ENCODE data around the gene FAM32A. TPM values are rescaled to one million over a fixed set of nuclear protein-coding genes. Genes with fewer than 3 reads are reported as not detected.

FAM32A gene
- polyA plus RNA-seq, 1 of the 3 experiments (the other 2 are of a cell fraction): 156 TPM

DNA sequence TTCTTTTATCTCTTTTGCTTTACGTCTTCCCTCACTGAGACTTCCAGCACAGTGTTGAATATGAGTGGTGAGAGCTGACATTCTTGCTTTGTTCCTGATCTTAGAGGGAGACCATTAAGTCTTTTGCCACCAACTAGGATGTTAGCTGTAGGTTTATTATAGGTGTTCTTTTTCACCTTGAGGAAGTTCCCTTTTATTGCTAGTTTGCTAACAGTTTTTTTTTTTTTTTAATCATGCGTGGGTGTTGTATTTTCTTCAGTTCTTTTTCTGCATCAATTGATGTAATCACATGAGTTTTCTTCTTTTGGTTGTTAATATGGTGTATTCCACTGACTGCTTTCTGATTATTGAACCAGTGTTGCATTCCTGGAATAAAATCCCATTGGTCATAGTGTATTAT is 33.6 kb downstream of the FAM32A start:
- WGBS (ENCODE audit: low lambda C conversion rate): 100% methylated on average over 2 of the region's 2 CpGs
- Histone ChIP-seq H3K9me2 (no peaks in the 10 kb centered on the region), H2AFZ (ENCODE audit: low read depth) (no peak overlapping the region), H3K27ac (ENCODE audit: low read depth in 2 of 2, low read length in 1 of 2) (no peak overlapping the region), H3K4me3 (ENCODE audit: low read depth in 2 of 2, low read length in 1 of 2) (no peak overlapping the region), H3K4me2 (no peak overlapping the region), H3K4me1 (ENCODE audit: control insufficient read depth in 1 of 2, insufficient read depth in 2 of 2, low read depth in 1 of 2, low read length in 1 of 2) (no peaks in the 10 kb centered on the region), H3F3A (replicated peaks; ENCODE audit: insufficient read depth) (peaks cover 13% of the 10 kb centered on the region), H3K9me3 (peaks cover 23% of the 10 kb centered on the region; the same call in 1 of the 2 replicates), H3K27me3 (ENCODE audit: insufficient read depth) (no peaks in the 10 kb centered on the region), H4K20me1 (ENCODE audit: insufficient read depth) (0 out of 2 replicates have a peak, but pooled peaks cover under 1% of the 10 kb centered on the region), H3K9ac (no peak overlapping the region), H3K79me2 (ENCODE audit: insufficient read depth) (peaks cover 73% of the 10 kb centered on the region), H3K36me3 (replicated peaks in 1 of 2; ENCODE audit: control insufficient read depth in 1 of 2, insufficient read depth in 2 of 2, low read length in 1 of 2) (peaks cover 39 to 72% of the 10 kb centered on the region in 2 experiments)
- ChIA-PET CTCF (interaction anchor here (0.9 kb wide), 1 partner anchor 29 kb away, joined by 4 read pairs; no protein-coding TSS in a partner anchor), POLR2A (no interaction called here)
- TF ChIP-seq JUND (IDR thresholded peaks at IDR 0.05) (no peak), RCOR1 (IDR thresholded peaks at IDR 0.05; ENCODE audit: low read length) (no peak), EP300 (IDR thresholded peaks at IDR 0.05; ENCODE audit: borderline replicate concordance in 1 of 2, low read depth in 1 of 2, low read length in 1 of 2) (no peak), TAF1 (IDR thresholded peaks at IDR 0.05; ENCODE audit: borderline replicate concordance, low read depth, low read length) (no peak), EZH2phosphoT487 (IDR thresholded peaks at IDR 0.05; ENCODE audit: borderline replicate concordance, low read depth) (no peak)
- TF ChIP-seq, protein P1, sequence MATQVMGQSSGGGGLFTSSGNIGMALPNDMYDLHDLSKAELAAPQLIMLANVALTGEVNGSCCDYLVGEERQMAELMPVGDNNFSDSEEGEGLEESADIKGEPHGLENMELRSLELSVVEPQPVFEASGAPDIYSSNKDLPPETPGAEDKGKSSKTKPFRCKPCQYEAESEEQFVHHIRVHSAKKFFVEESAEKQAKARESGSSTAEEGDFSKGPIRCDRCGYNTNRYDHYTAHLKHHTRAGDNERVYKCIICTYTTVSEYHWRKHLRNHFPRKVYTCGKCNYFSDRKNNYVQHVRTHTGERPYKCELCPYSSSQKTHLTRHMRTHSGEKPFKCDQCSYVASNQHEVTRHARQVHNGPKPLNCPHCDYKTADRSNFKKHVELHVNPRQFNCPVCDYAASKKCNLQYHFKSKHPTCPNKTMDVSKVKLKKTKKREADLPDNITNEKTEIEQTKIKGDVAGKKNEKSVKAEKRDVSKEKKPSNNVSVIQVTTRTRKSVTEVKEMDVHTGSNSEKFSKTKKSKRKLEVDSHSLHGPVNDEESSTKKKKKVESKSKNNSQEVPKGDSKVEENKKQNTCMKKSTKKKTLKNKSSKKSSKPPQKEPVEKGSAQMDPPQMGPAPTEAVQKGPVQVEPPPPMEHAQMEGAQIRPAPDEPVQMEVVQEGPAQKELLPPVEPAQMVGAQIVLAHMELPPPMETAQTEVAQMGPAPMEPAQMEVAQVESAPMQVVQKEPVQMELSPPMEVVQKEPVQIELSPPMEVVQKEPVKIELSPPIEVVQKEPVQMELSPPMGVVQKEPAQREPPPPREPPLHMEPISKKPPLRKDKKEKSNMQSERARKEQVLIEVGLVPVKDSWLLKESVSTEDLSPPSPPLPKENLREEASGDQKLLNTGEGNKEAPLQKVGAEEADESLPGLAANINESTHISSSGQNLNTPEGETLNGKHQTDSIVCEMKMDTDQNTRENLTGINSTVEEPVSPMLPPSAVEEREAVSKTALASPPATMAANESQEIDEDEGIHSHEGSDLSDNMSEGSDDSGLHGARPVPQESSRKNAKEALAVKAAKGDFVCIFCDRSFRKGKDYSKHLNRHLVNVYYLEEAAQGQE (IDR thresholded peaks at IDR 0.05; ENCODE audit: low read depth, low read length): no peak
- TF ChIP-seq, protein P2, sequence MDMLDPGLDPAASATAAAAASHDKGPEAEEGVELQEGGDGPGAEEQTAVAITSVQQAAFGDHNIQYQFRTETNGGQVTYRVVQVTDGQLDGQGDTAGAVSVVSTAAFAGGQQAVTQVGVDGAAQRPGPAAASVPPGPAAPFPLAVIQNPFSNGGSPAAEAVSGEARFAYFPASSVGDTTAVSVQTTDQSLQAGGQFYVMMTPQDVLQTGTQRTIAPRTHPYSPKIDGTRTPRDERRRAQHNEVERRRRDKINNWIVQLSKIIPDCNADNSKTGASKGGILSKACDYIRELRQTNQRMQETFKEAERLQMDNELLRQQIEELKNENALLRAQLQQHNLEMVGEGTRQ (IDR thresholded peaks at IDR 0.05; ENCODE audit: borderline replicate concordance, low read depth, low read length): no peak
- DNase-seq: no peak

DNA sequence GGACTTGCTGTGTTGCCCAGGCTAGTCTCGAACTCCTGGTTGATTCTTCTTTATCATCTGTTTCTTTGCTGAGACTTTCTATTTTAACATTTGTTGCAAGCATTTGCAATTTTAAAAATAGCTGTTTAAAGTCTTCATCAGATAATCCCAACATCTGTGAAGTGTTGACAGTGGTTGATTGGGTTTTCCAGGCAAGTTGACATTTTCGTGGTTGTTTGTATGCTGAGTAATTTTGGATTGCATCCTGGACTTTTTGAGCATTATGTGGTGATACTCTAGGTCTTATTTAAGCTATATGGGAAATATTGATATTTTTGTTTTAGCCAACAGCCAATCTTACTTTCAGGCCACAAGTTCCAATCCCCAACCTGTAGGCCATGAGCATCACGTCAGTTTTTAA is 37.6 kb downstream of the FAM32A start:
- Histone ChIP-seq H3K79me2 (ENCODE audit: insufficient read depth) (peaks cover 37% of the 10 kb centered on the region; the same call in 1 of the 2 replicates), H3K27ac (ENCODE audit: low read depth in 2 of 2, low read length in 1 of 2) (no peak overlapping the region), H3K9me3 (peaks cover 23% of the 10 kb centered on the region; the same call in 1 of the 2 replicates), H3K9ac (no peak overlapping the region), H3F3A (replicated peaks; ENCODE audit: insufficient read depth) (peaks cover 13% of the 10 kb centered on the region), H3K27me3 (ENCODE audit: insufficient read depth) (no peaks in the 10 kb centered on the region), H2AFZ (ENCODE audit: low read depth) (no peak overlapping the region), H3K4me3 (ENCODE audit: low read depth in 2 of 2, low read length in 1 of 2) (no peak overlapping the region), H4K20me1 (ENCODE audit: insufficient read depth) (0 out of 2 replicates have a peak, but pooled peaks cover 3% of the 10 kb centered on the region), H3K4me2 (no peak overlapping the region), H3K36me3 (replicated peaks in 1 of 2; ENCODE audit: control insufficient read depth in 1 of 2, insufficient read depth in 2 of 2, low read length in 1 of 2) (peaks cover 66 to 69% of the 10 kb centered on the region in 2 experiments), H3K4me1 (ENCODE audit: control insufficient read depth in 1 of 2, insufficient read depth in 2 of 2, low read depth in 1 of 2, low read length in 1 of 2) (no peaks in the 10 kb centered on the region), H3K9me2 (no peaks in the 10 kb centered on the region)
- ChIA-PET CTCF (interaction anchor here (1.4 kb wide), 1 partner anchor 11 kb away, joined by 4 read pairs; no protein-coding TSS in a partner anchor), POLR2A (no interaction called here)
- 95% methylated on average over 3 of the region's 3 CpGs for WGBS (ENCODE audit: low lambda C conversion rate)
- no peak for DNase-seq
- TF ChIP-seq RFX5 (IDR thresholded peaks at IDR 0.05; ENCODE audit: low read length) (no peak), MXI1 (IDR thresholded peaks at IDR 0.05; ENCODE audit: low read depth, low read length) (no peak), NFIC (IDR thresholded peaks at IDR 0.05; ENCODE audit: borderline replicate concordance) (no peak), EZH2phosphoT487 (IDR thresholded peaks at IDR 0.05; ENCODE audit: borderline replicate concordance, low read depth) (no peak), USF1 (IDR thresholded peaks at IDR 0.05; ENCODE audit: borderline replicate concordance, low read depth) (no peak), GABPA (IDR thresholded peaks at IDR 0.05; ENCODE audit: low read depth) (no peak), YY1 (IDR thresholded peaks at IDR 0.05; ENCODE audit: low read depth) (no peak), EP300 (IDR thresholded peaks at IDR 0.05; ENCODE audit: borderline replicate concordance in 1 of 2, low read depth in 1 of 2, low read length in 1 of 2) (no peak), SIN3A (IDR thresholded peaks at IDR 0.05; ENCODE audit: borderline replicate concordance, low read depth, low read length) (no peak), PBX3 (IDR thresholded peaks at IDR 0.05) (no peak), RCOR1 (IDR thresholded peaks at IDR 0.05; ENCODE audit: low read length) (no peak), NRF1 (IDR thresholded peaks at IDR 0.05; ENCODE audit: low read depth, low read length) (no peak), FOSL2 (IDR thresholded peaks at IDR 0.05; ENCODE audit: borderline replicate concordance, low read depth) (no peak), TCF12 (IDR thresholded peaks at IDR 0.05) (no peak), TEAD4 (IDR thresholded peaks at IDR 0.05; ENCODE audit: borderline replicate concordance, insufficient read depth) (no peak)

Data from SK-N-SH (cell line).